ENCODE data around the gene MAOA.
"Not testable (repeated sequence)": the region's sequence is repeated elsewhere in the genome, so short reads cannot be mapped to it uniquely, and the experiment has no call there.

The MAOA gene

DNA sequence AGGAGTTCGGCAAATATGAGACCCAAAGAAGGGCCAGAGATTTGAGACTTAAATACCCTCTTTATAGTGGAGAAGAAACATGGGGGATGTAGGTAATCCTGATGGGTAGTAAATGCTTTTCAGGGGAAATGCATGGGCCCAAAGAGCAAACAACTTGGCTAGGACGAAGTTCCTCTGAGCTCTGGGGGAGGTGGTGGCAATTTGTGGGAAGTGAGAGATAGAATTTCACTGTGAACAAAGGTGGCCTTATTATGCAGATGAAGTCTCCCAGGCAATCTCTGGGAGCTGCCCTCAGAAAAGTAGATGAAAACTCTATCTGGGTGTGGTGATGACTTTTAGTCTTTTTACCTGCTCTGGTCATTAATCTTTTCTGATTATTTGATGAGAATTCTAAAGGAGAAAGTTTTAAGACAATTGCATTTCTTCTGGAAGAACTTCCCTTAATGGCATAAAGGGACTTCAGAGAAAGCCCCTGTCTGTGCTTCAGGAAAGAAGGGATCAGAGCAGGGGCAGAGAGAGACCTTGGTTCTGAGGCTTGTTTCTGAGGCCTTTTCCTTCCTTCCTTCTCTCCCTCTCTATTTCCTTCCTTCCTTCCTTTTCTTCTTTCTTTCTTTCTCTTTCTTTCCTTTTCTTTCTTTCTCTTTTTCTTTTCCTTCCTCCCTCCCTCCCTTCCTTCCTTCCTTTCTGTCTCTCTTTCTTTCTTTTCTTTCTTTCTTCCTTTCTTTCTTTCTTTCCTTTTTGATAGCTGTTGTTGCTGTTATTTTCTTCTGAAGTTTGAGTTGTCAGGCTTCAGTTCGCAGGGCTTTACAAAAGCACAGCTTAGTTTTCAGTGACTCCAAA is 37.5 kb upstream of the MAOA start:
- H4K20me1 ChIP-seq (ENCODE audit: insufficient read depth, low read length): no peaks in the 10 kb centered on the region
- TF ChIP-seq, protein P1, sequence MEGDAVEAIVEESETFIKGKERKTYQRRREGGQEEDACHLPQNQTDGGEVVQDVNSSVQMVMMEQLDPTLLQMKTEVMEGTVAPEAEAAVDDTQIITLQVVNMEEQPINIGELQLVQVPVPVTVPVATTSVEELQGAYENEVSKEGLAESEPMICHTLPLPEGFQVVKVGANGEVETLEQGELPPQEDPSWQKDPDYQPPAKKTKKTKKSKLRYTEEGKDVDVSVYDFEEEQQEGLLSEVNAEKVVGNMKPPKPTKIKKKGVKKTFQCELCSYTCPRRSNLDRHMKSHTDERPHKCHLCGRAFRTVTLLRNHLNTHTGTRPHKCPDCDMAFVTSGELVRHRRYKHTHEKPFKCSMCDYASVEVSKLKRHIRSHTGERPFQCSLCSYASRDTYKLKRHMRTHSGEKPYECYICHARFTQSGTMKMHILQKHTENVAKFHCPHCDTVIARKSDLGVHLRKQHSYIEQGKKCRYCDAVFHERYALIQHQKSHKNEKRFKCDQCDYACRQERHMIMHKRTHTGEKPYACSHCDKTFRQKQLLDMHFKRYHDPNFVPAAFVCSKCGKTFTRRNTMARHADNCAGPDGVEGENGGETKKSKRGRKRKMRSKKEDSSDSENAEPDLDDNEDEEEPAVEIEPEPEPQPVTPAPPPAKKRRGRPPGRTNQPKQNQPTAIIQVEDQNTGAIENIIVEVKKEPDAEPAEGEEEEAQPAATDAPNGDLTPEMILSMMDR (IDR thresholded peaks at IDR 0.05; ENCODE audit: low read length): no peak
- no peak for TF ChIP-seq EZH2 (IDR thresholded peaks at IDR 0.05; ENCODE audit: borderline replicate concordance, low read length)
- no peak overlapping the region for H3K9ac ChIP-seq (ENCODE audit: low read length)
- no peaks in the 10 kb centered on the region for H3K9me2 ChIP-seq (ENCODE audit: low read depth, low read length)
- H3K4me1 ChIP-seq (ENCODE audit: insufficient read depth, low read length, severe bottlenecking): no peaks in the 10 kb centered on the region
- H3K27me3 ChIP-seq (ENCODE audit: insufficient read depth, low read length): no peaks in the 10 kb centered on the region
- no peak overlapping the region for H2AFZ ChIP-seq (ENCODE audit: low read length)
- H3K4me3 ChIP-seq (ENCODE audit: low read depth, low read length, poor library complexity, severe bottlenecking): no peak overlapping the region
- H3K27ac ChIP-seq (ENCODE audit: low read depth, low read length, poor library complexity, severe bottlenecking): no peak overlapping the region
- no peaks in the 10 kb centered on the region for H3K79me2 ChIP-seq (ENCODE audit: insufficient read depth, low read length)
- no peaks in the 10 kb centered on the region for H3K36me3 ChIP-seq (ENCODE audit: insufficient read depth, low read length)
- H3K9me3 ChIP-seq (ENCODE audit: low read length): no peaks in the 10 kb centered on the region
- no peak overlapping the region for H3K4me2 ChIP-seq (ENCODE audit: low read length)
- no peaks in the 10 kb centered on the region for H3F3A ChIP-seq (ENCODE audit: insufficient read depth, low read length)

DNA sequence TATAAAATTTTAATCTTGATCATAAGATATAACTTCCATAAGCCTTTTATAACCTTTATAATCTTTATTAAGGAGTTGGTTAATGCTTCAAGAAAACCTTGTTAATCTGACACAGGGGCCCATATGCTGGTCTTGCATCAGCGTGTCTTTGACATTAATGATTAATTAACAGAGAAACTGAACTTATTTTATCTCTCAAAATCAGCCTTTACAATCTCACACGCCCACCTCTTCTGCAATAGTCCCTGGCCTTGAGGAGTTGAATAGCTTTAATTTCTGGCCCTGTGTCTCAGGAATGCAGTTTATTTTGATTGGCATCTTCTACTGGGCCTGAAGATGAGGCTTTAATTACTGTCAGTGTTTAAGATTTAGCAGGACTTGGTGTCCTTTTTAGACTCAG is 36.2 kb upstream of the MAOA start:
- not testable (repeated sequence) for H3K4me3 ChIP-seq (ENCODE audit: low read depth, low read length, poor library complexity, severe bottlenecking); H3K4me1 ChIP-seq (ENCODE audit: insufficient read depth, low read length, severe bottlenecking); H3K9me2 ChIP-seq (ENCODE audit: low read depth, low read length); H3K36me3 ChIP-seq (ENCODE audit: insufficient read depth, low read length); H3K27ac ChIP-seq (ENCODE audit: low read depth, low read length, poor library complexity, severe bottlenecking); H3K4me2 ChIP-seq (ENCODE audit: low read length); H3K27me3 ChIP-seq (ENCODE audit: insufficient read depth, low read length); H3K9me3 ChIP-seq (ENCODE audit: low read length); H3F3A ChIP-seq (ENCODE audit: insufficient read depth, low read length); H3K9ac ChIP-seq (ENCODE audit: low read length); H3K79me2 ChIP-seq (ENCODE audit: insufficient read depth, low read length); H4K20me1 ChIP-seq (ENCODE audit: insufficient read depth, low read length); H2AFZ ChIP-seq (ENCODE audit: low read length)

DNA sequence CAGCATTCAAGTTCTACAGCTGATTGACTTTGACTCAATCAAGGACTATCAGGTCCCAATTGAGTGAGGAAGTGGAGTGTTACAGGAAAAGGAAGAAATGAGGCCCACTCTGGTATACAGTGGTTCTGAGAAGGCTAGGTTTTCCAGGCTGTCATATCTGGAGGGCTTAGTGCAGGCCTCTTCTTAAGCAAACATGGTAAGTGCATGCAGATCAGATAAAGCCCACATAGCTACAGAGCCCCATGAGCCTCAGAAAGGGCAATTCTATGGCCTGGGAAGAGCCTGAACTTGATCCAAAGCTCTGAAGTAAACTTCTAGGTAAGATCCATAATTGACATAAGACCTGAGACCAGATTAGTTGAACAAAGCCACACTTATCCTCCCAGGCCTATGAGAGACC is 29.0 kb upstream of the MAOA start:
- Histone ChIP-seq H2AFZ (ENCODE audit: low read length) (no peak overlapping the region), H3K4me2 (ENCODE audit: low read length) (no peak overlapping the region), H3F3A (ENCODE audit: insufficient read depth, low read length) (no peaks in the 10 kb centered on the region), H3K4me3 (ENCODE audit: low read depth, low read length, poor library complexity, severe bottlenecking) (no peak overlapping the region), H3K4me1 (ENCODE audit: insufficient read depth, low read length, severe bottlenecking) (no peaks in the 10 kb centered on the region), H3K27ac (ENCODE audit: low read depth, low read length, poor library complexity, severe bottlenecking) (no peak overlapping the region), H3K9me3 (ENCODE audit: low read length) (no peaks in the 10 kb centered on the region), H3K9me2 (ENCODE audit: low read depth, low read length) (no peaks in the 10 kb centered on the region), H3K27me3 (ENCODE audit: insufficient read depth, low read length) (no peaks in the 10 kb centered on the region), H3K36me3 (ENCODE audit: insufficient read depth, low read length) (no peaks in the 10 kb centered on the region), H3K9ac (ENCODE audit: low read length) (no peak overlapping the region), H3K79me2 (ENCODE audit: insufficient read depth, low read length) (no peaks in the 10 kb centered on the region), H4K20me1 (ENCODE audit: insufficient read depth, low read length) (no peaks in the 10 kb centered on the region)
- TF ChIP-seq, protein P1 (IDR thresholded peaks at IDR 0.05; ENCODE audit: low read length): no peak
- no peak for TF ChIP-seq EZH2 (IDR thresholded peaks at IDR 0.05; ENCODE audit: borderline replicate concordance, low read length)

DNA sequence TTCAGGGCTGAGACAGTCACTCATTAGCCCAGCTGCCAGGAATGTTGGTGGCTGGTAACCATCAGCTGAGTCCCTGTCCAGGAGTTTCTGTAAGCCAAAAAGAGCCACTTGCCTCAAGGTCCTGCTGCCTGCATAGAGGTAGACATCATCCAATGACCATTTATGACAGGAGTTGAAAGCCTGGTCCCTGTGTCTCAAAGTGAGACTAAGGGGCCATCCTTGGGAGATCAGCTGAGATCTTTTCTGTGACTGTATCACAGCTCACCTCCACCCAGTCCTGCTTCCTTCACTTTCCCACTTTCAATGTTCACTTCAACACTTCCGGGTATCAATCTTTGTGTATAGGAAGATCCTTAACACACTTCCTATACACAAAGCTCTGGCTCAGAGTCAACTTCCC is 28.4 kb upstream of the MAOA start:
- Histone ChIP-seq H3K9me2 (ENCODE audit: low read depth, low read length) (no peaks in the 10 kb centered on the region), H3K36me3 (ENCODE audit: insufficient read depth, low read length) (no peaks in the 10 kb centered on the region), H4K20me1 (ENCODE audit: insufficient read depth, low read length) (no peaks in the 10 kb centered on the region), H3K9me3 (ENCODE audit: low read length) (no peaks in the 10 kb centered on the region), H3K27me3 (ENCODE audit: insufficient read depth, low read length) (no peaks in the 10 kb centered on the region), H3K4me3 (ENCODE audit: low read depth, low read length, poor library complexity, severe bottlenecking) (no peak overlapping the region), H3K27ac (ENCODE audit: low read depth, low read length, poor library complexity, severe bottlenecking) (no peak overlapping the region), H3K4me2 (ENCODE audit: low read length) (no peak overlapping the region), H3K79me2 (ENCODE audit: insufficient read depth, low read length) (no peaks in the 10 kb centered on the region), H2AFZ (ENCODE audit: low read length) (no peak overlapping the region), H3K9ac (ENCODE audit: low read length) (no peak overlapping the region), H3F3A (ENCODE audit: insufficient read depth, low read length) (no peaks in the 10 kb centered on the region), H3K4me1 (ENCODE audit: insufficient read depth, low read length, severe bottlenecking) (no peaks in the 10 kb centered on the region)
- TF ChIP-seq, protein P1 (IDR thresholded peaks at IDR 0.05; ENCODE audit: low read length): no peak
- TF ChIP-seq EZH2 (IDR thresholded peaks at IDR 0.05; ENCODE audit: borderline replicate concordance, low read length): no peak
